Mesothelial cell of epicardium (in vitro differentiated cells): ENCODE results near the gene CREB3L2. TPM values are rescaled to one million over a fixed set of nuclear protein-coding genes. Genes with fewer than 3 reads are reported as not detected.

ENCODE experiments used
- DNase-seq, 2 experiments: peaks; one replicate each; pipeline ENCODE4 v3.0.0; 2021; ENCODE audit warnings: low spot score in 2 of 2; ENCODE audit not compliant: unreplicated experiment in 2 of 2
- H3K27ac Mint-ChIP-seq: 2 replicates; pipeline ENCODE4 v1.8.0; 2021; ENCODE audit warnings: mixed read lengths
- H3K27me3 Mint-ChIP-seq: 2 replicates; pipeline ENCODE4 v1.8.0; 2021; ENCODE audit warnings: low read depth, mixed read lengths
- H3K36me3 Mint-ChIP-seq: 2 replicates; pipeline ENCODE4 v1.8.0; 2021; ENCODE audit warnings: mixed read lengths
- H3K4me1 Mint-ChIP-seq: 2 replicates; pipeline ENCODE4 v1.8.0; 2021; ENCODE audit warnings: mixed read lengths
- H3K4me3 Mint-ChIP-seq: 2 replicates; pipeline ENCODE4 v1.8.0; 2021; ENCODE audit warnings: mild to moderate bottlenecking, moderate library complexity, mixed read lengths
- H3K9me3 Mint-ChIP-seq: 2 replicates; pipeline ENCODE4 v1.8.0; 2021; ENCODE audit warnings: mixed read lengths
- total RNA-seq: library from RNA; stranded (reverse); gene quantifications from 3 replicates; pipeline ENCODE4 v1.2.1, GENCODE V29; 2021
- TF ChIP-seq, protein P1 (sequence below): fragments of 200-600 bp; sonication (generic); IDR thresholded peaks from one replicate; pipeline ENCODE4 v1.5.0; 2021; ENCODE audit warnings: antibody characterized with exemption; ENCODE audit not compliant: unreplicated experiment

Gene CREB3L2
- total RNA-seq, 1 donor from 2014 or later: 80.4 TPM

DNA sequence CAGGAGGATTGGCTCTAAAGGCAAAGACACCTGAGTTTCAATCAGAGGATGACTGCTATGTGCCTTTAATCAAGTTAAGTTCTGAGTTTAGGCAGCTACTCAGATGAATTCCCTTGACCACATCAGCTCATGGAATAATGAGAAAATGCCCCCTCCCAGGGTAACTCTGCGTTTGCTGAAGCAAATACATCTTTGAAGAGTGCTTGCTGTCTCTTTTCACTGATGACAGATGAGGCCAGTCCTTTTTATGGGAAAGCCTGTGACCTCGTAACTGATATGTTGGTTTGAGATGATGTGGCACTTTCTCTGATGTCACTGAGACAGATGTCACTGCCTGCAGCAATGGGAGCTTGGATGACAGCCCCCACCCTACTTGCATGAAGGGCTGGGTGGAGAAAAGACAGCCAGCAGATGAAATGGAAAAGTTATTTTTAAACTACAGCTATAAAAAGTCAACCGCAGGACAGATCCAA, 111.4 kb downstream of the CREB3L2 start:
- Mint-ChIP-seq H3K27me3 (no peaks in the 10 kb centered on the region), H3K4me1 (peaks cover 20% of the 10 kb centered on the region), H3K9me3 (peaks cover 7% of the 10 kb centered on the region), H3K27ac (no peak overlapping the region), H3K36me3 (peaks cover 53% of the 10 kb centered on the region), H3K4me3 (no peak overlapping the region)
- TF ChIP-seq, protein P1, sequence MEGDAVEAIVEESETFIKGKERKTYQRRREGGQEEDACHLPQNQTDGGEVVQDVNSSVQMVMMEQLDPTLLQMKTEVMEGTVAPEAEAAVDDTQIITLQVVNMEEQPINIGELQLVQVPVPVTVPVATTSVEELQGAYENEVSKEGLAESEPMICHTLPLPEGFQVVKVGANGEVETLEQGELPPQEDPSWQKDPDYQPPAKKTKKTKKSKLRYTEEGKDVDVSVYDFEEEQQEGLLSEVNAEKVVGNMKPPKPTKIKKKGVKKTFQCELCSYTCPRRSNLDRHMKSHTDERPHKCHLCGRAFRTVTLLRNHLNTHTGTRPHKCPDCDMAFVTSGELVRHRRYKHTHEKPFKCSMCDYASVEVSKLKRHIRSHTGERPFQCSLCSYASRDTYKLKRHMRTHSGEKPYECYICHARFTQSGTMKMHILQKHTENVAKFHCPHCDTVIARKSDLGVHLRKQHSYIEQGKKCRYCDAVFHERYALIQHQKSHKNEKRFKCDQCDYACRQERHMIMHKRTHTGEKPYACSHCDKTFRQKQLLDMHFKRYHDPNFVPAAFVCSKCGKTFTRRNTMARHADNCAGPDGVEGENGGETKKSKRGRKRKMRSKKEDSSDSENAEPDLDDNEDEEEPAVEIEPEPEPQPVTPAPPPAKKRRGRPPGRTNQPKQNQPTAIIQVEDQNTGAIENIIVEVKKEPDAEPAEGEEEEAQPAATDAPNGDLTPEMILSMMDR: no peak
- DNase-seq: no peak

DNA sequence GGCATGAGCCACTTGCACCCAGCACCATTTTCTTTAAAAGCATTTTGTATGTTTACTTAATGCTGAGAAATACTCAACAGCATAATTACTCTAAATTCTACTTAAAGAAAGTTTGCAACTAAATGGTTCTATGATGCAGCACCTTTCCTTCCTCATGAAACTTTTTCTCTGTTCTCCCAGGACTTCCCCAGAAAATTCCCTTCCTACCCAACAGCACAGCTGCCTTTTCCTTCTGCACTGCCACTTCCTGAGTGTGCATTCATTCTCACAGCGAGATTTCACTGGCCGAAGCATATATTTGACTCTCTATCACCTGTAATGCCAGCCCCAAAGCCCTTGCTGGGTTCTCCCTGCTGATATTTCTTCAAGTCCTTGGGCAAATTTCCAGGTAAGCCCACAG, 113.6 kb downstream of the CREB3L2 start:
- peaks cover 17% of the 10 kb centered on the region for H3K4me1 Mint-ChIP-seq
- no peaks in the 10 kb centered on the region for H3K27me3 Mint-ChIP-seq
- DNase-seq: no peak
- H3K36me3 Mint-ChIP-seq: peaks cover 49% of the 10 kb centered on the region
- H3K27ac Mint-ChIP-seq: peak overlapping the region; percentile 9
- no peak overlapping the region for H3K4me3 Mint-ChIP-seq
- H3K9me3 Mint-ChIP-seq: no peaks in the 10 kb centered on the region
- TF ChIP-seq, protein P1: no peak

GRCh38 chr7:137886746-137887145, 115.1 kb downstream of the CREB3L2 start:
- peaks cover 55% of the 10 kb centered on the region for H3K36me3 Mint-ChIP-seq

GRCh38 chr7:137886281-137886680, 115.6 kb downstream of the CREB3L2 start:
- no peak for DNase-seq
- Mint-ChIP-seq H3K27me3 (no peaks in the 10 kb centered on the region), H3K9me3 (peaks cover 16% of the 10 kb centered on the region), H3K27ac (peak overlapping the region; percentile 78), H3K4me3 (no peak overlapping the region), H3K36me3 (peaks cover 59% of the 10 kb centered on the region), H3K4me1 (peaks cover 14% of the 10 kb centered on the region)
- TF ChIP-seq, protein P1: no peak

More at GRCh38 chr7:137886746-137887145, 115.1 kb downstream of the CREB3L2 start:
- Mint-ChIP-seq H3K4me1 (peaks cover 14% of the 10 kb centered on the region), H3K27ac (peak overlapping the region; percentile 78), H3K27me3 (no peaks in the 10 kb centered on the region), H3K9me3 (peaks cover 12% of the 10 kb centered on the region), H3K4me3 (no peak overlapping the region)
- TF ChIP-seq, protein P1: no peak
- DNase-seq: no peak

GRCh38 chr7:137885678-137886077, 116.2 kb downstream of the CREB3L2 start:
- Mint-ChIP-seq H3K4me3 (no peak overlapping the region), H3K27me3 (no peaks in the 10 kb centered on the region), H3K36me3 (peaks cover 60% of the 10 kb centered on the region), H3K27ac (peak overlapping the region; percentile 78), H3K9me3 (peaks cover 17% of the 10 kb centered on the region), H3K4me1 (peaks cover 14% of the 10 kb centered on the region)
- DNase-seq: no peak
- TF ChIP-seq, protein P1: no peak

DNA sequence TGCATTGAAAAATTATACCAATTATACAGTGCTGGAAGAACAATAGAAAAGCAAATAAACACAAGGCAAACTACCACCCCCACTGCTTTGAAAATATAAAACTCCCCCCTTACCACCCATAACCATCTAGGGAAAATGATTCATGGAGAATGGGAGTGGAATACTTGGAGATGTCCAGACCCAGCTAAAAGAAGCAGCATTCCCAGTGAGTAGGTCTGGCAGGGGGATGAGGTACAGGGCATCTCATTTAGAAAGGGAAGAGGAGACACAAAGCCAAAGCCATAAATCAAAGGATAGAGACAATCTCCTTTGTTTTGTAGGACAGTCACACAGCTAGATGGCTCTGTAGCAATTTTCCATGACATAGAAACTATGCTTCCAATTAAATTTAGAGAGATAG, 119.1 kb downstream of the CREB3L2 start:
- DNase-seq: no peak
- H3K4me3 Mint-ChIP-seq: no peak overlapping the region
- H3K27me3 Mint-ChIP-seq: no peaks in the 10 kb centered on the region
- H3K36me3 Mint-ChIP-seq: peaks cover 69% of the 10 kb centered on the region
- peaks cover 17% of the 10 kb centered on the region for H3K9me3 Mint-ChIP-seq
- H3K4me1 Mint-ChIP-seq: peaks cover 17% of the 10 kb centered on the region
- no peak overlapping the region for H3K27ac Mint-ChIP-seq
- TF ChIP-seq, protein P1: no peak
